GM12878 (cell line): ENCODE data around the gene PLD5. TPM values are rescaled to one million over a fixed set of nuclear protein-coding genes. Genes with fewer than 3 reads are reported as not detected.

Source experiments
- ATAC-seq: fragments of 200-7000 bp; cut with Tn5 transposase; 3 replicates; pipeline ENCODE4 v1.9.1; 2020; ENCODE audit warnings: mild to moderate bottlenecking, moderate library complexity
- BruUV-seq: library from RNA; stranded (reverse); fragments of 400-500 nt; replicated peaks from 2 replicates; lab custom pipeline; 2021; lab: Mats Ljungman, UMichigan
- CTCF ChIA-PET: fragments of 300-600 bp; sonication (Branson Sonifier 250); formaldehyde crosslinking; extraction: SDS; loops from one replicate; lab custom pipeline; 2021; ENCODE audit warnings: inconsistent platforms; lab: Yijun Ruan, JAX
- POLR2A ChIA-PET: fragments of 350-600 bp; formaldehyde crosslinking; extraction: SDS; loops from one replicate; lab custom pipeline; 2021; ENCODE audit warnings: inconsistent platforms; lab: Charles Lee
- RAD21 ChIA-PET: fragments of 300-600 bp; sonication (Branson Sonifier 250); formaldehyde crosslinking; loops from one replicate; lab custom pipeline; 2023; ENCODE audit warnings: antibody characterized with exemption; ENCODE audit not compliant: unreplicated experiment; lab: Charles Lee
- SMC1A ChIA-PET: fragments of 300-600 bp; sonication (Branson Sonifier 250); formaldehyde crosslinking; loops from one replicate; lab custom pipeline; 2023; ENCODE audit not compliant: unreplicated experiment, uncharacterized antibody; lab: Charles Lee
- DNase-seq: peaks from one replicate; pipeline ENCODE4 v3.0.0-alpha.2; 2011; ENCODE audit warnings: low read depth, low spot score
- FAIRE-seq: peaks from 3 replicates; lab custom pipeline; 2011; peaks lifted over from hg19 to GRCh38; lab: Jason Lieb, UNC
- H2AFZ ChIP-seq: 2 replicates; pipeline ENCODE4 v1.6.0; 2011; ENCODE audit warnings: low read depth, low read length, control low read depth; ENCODE audit not compliant: control insufficient read depth
- H3K27ac ChIP-seq: 2 replicates; pipeline ENCODE4 v1.5.1; 2011; ENCODE audit warnings: control low read depth; ENCODE audit not compliant: control insufficient read depth, insufficient read depth
- H3K27me3 ChIP-seq, 2 experiments: replicated peaks in 1 of 2; 2 replicates each; pipeline versions ENCODE4 v1.6.0 to v1.6.1; 2011; ENCODE audit warnings: low read length in 1 of 2; ENCODE audit not compliant: control insufficient read depth in 2 of 2, insufficient read depth in 2 of 2
- H3K36me3 ChIP-seq, 2 experiments: 2 replicates each; pipeline ENCODE4 v1.5.1; 2011; ENCODE audit warnings: low read length in 1 of 2; ENCODE audit not compliant: control insufficient read depth in 2 of 2, insufficient read depth in 2 of 2
- H3K4me1 ChIP-seq: 2 replicates; pipeline ENCODE4 v1.6.1; 2011; ENCODE audit warnings: mild to moderate bottlenecking, low read length, moderate library complexity, mixed read lengths; ENCODE audit not compliant: control insufficient read depth, insufficient read depth
- H3K4me2 ChIP-seq: 2 replicates; pipeline ENCODE4 v1.6.0; 2011; ENCODE audit warnings: control low read depth; ENCODE audit not compliant: control insufficient read depth, insufficient read depth
- H3K4me3 ChIP-seq: fragments of 200-600 bp; sonication (generic); 2 replicates; pipeline ENCODE4 v1.5.1; 2016
- H3K79me2 ChIP-seq: 2 replicates; pipeline ENCODE4 v1.6.0; 2011; ENCODE audit warnings: low read length; ENCODE audit not compliant: control insufficient read depth, insufficient read depth
- H3K9ac ChIP-seq: 2 replicates; pipeline ENCODE4 v1.8.0; 2011; ENCODE audit warnings: low read length, control low read depth, mixed read lengths; ENCODE audit not compliant: control insufficient read depth, insufficient read depth
- H3K9me3 ChIP-seq: replicated peaks from 3 replicates; pipeline ENCODE4 v1.5.1; 2011; ENCODE audit warnings: mild to moderate bottlenecking, low read length; ENCODE audit not compliant: control insufficient read depth, insufficient read depth
- H4K20me1 ChIP-seq: 2 replicates; pipeline ENCODE4 v1.6.0; 2011; ENCODE audit not compliant: control insufficient read depth, insufficient read depth
- CBFB ChIP-seq: IDR thresholded peaks from 2 replicates; pipeline ENCODE4 v1.6.1; 2016; ENCODE audit warnings: antibody characterized with exemption, low read depth
- CEBPZ ChIP-seq: fragments of 150-350 bp; IDR thresholded peaks from 2 replicates; pipeline ENCODE4 v1.6.1; 2016; ENCODE audit warnings: low read depth, low read length
- DPF2 ChIP-seq: fragments of 450-650 bp; IDR thresholded peaks from 2 replicates; pipeline ENCODE4 v1.6.1; 2017; ENCODE audit warnings: mild to moderate bottlenecking
- MTA2 ChIP-seq: fragments of 450-650 bp; IDR thresholded peaks from 2 replicates; pipeline ENCODE4 v1.6.1; 2016; ENCODE audit warnings: low read depth, mild to moderate bottlenecking, moderate library complexity
- MYC ChIP-seq: IDR thresholded peaks from 2 replicates; pipeline ENCODE4 v1.6.1; 2011; ENCODE audit warnings: mild to moderate bottlenecking, low read length, moderate library complexity, inconsistent platforms; ENCODE audit not compliant: insufficient read depth, insufficient replicate concordance, insufficient read length, severe bottlenecking
- NR2C2 ChIP-seq: IDR thresholded peaks from 2 replicates; pipeline ENCODE4 v1.6.1; 2011; ENCODE audit warnings: borderline replicate concordance, low read depth; ENCODE audit not compliant: control insufficient read depth, insufficient read length
- PAX5 ChIP-seq: IDR thresholded peaks from 2 replicates; pipeline ENCODE4 v1.6.1; 2011; ENCODE audit warnings: low read depth, low read length, borderline replicate concordance
- SMAD5 ChIP-seq: IDR thresholded peaks from 2 replicates; pipeline ENCODE4 v1.6.1; 2016; ENCODE audit warnings: antibody characterized with exemption, low read depth
- SMARCA5 ChIP-seq: fragments of 450-650 bp; IDR thresholded peaks from 2 replicates; pipeline ENCODE4 v1.6.1; 2017; ENCODE audit warnings: mild to moderate bottlenecking
- ZBTB40 ChIP-seq: fragments of 450-650 bp; IDR thresholded peaks from 2 replicates; pipeline ENCODE4 v1.6.1; 2016; ENCODE audit warnings: mild to moderate bottlenecking, moderate library complexity, borderline replicate concordance
- ZNF217 ChIP-seq: fragments of 450-650 bp; IDR thresholded peaks from 2 replicates; pipeline ENCODE4 v1.6.1; 2017; ENCODE audit warnings: antibody characterized with exemption, mild to moderate bottlenecking
- ZNF384 ChIP-seq: IDR thresholded peaks from 2 replicates; pipeline ENCODE4 v1.6.1; 2012; ENCODE audit warnings: low read depth, mild to moderate bottlenecking, low read length, improper control_type of control experiment, borderline replicate concordance
- ZNF622 ChIP-seq: fragments of 450-650 bp; IDR thresholded peaks from 2 replicates; pipeline ENCODE4 v1.6.1; 2017; ENCODE audit warnings: mild to moderate bottlenecking, inconsistent platforms
- ZNF687 ChIP-seq: fragments of 450-650 bp; IDR thresholded peaks from 2 replicates; pipeline ENCODE4 v1.6.1; 2017; ENCODE audit warnings: mild to moderate bottlenecking, moderate library complexity
- WGBS: methylation state at CpG from one replicate; pipeline ENCODE4 v1.1.6; 2016; ENCODE audit warnings: low lambda C conversion rate; ENCODE audit not compliant: insufficient replicate concordance, insufficient coverage; ENCODE audit errors: missing lambda C conversion rate; 5-methylcytosine and 5-hydroxymethylcytosine counted together
- in situ Hi-C: fragments of 300-500 bp; cut with MboI; formaldehyde crosslinking; loops from 9 replicates; pipeline ENCODE4 v1.14.3; 2018; ENCODE audit warnings: mixed read lengths
- intact Hi-C: fragments of 100-400 bp; cut with micrococcal nuclease; formaldehyde crosslinking; loops from one replicate; pipeline ENCODE4 v1.14.2; 2022; ENCODE audit not compliant: unreplicated experiment
- polyA plus RNA-seq, 11 experiments: library from polyadenylated mRNA; depleted of rRNA in 4 of 11; unstranded in 6 of 11; stranded (reverse) in 5 of 11; fragments of >200 nt; fragmentation: Nextera tagmentation in 4 of 11; fragmentation: Illumina TruSeq in 1 of 11; extraction: Ambion mirVana in 4 of 11; extraction: Trizol in 1 of 11; gene quantifications; 1 replicate in 1 of 11; 2 replicates in 10 of 11; pipeline versions ENCODE4 v1.2.1 to v1.2.3, GENCODE V29; 2011 to 2016; ENCODE audit warnings: inconsistent platforms in 2 of 11, missing spikeins in 2 of 11, low read depth in 1 of 11
- total RNA-seq, 4 experiments: library from RNA; depleted of rRNA in 3 of 4; stranded (reverse); fragments of >200 nt in 3 of 4; fragmentation: Illumina TruSeq in 1 of 4; extraction: Trizol in 1 of 4; gene quantifications; 2 replicates each; pipeline versions ENCODE4 v1.2.1 to v1.2.3, GENCODE V29; 2013 to 2021

Gene PLD5
- total and polyA plus RNA-seq, 10 of the 15 experiments (the other 5 are each of a cell fraction or from before 2014, with no cell fraction given), result not detected

- intact Hi-C loops, result no loop called here
- Histone ChIP-seq H3K27me3 (no peaks in the 10 kb centered on the region; a peak in 1 of 4 replicates), H3K4me2 (no peak overlapping the region), H3K9ac (no peak overlapping the region), H3K27ac (no peak overlapping the region)
- POLR2A ChIA-PET, result no interaction called here
- FAIRE-seq, result no peak
- in situ Hi-C loops, result no loop called here
- TF ChIP-seq ZBTB40 (no peak), MYC (no peak), ZNF384 (no peak), ZNF687 (no peak), SMAD5 (no peak), PAX5 (no peak), CEBPZ (no peak), DPF2 (no peak), ZNF622 (no peak), MTA2 (no peak), SMARCA5 (no peak), ZNF217 (no peak), CBFB (no peak), NR2C2 (no peak)
- TF ChIP-seq, all 136 proteins: peak for 0
- BruUV-seq, result no TSS peak
- Histone ChIP-seq H3K79me2 (no peaks in the 10 kb centered on the region), H3K4me1 (no peaks in the 10 kb centered on the region), H4K20me1 (no peaks in the 10 kb centered on the region), H3K4me3 (no peak overlapping the region), H3K9me3 (no peaks in the 10 kb centered on the region), H2AFZ (no peak overlapping the region), H3K36me3 (no peaks in the 10 kb centered on the region)
- SMC1A ChIA-PET, result no interaction called here
- DNase-seq, result no peak
- WGBS, result 0% methylated on average over 1 of the region's 1 CpG
- RAD21 ChIA-PET, result interaction anchor here (0.6 kb wide), 1 partner anchor 1578 kb away, joined by 3 read pairs; no protein-coding TSS in a partner anchor
- CTCF ChIA-PET, result no interaction called here
- no peak for ATAC-seq
Measured at GRCh38 chr1:242237051-242237450, 287.4 kb downstream of the PLD5 start.
